H1 (cell line): ENCODE data around the gene CXCL1. TPM values are rescaled to one million over a fixed set of nuclear protein-coding genes. Genes with fewer than 3 reads are reported as not detected.

Source experiments
- CTCF ChIA-PET: fragments of 300-600 bp; sonication (Branson Sonifier 250); formaldehyde crosslinking; loops from one replicate; lab custom pipeline; 2021; ENCODE audit not compliant: partially characterized antibody; lab: Charles Lee
- POLR2A ChIA-PET: fragments of 300-600 bp; sonication (Branson Sonifier 250); formaldehyde crosslinking; loops from one replicate; lab custom pipeline; 2021; ENCODE audit warnings: inconsistent platforms; ENCODE audit not compliant: partially characterized antibody; lab: Charles Lee
- DNase-seq, 2 experiments: peaks; one replicate each; pipeline versions ENCODE4 v3.0.0 to v3.0.0-alpha.2; 2010 to 2022; ENCODE audit warnings: low spot score in 2 of 2, low read depth in 1 of 2, mixed read lengths in 1 of 2
- FAIRE-seq: peaks from 2 replicates; lab custom pipeline; 2011; peaks lifted over from hg19 to GRCh38; lab: Jason Lieb, UNC
- H2AFZ ChIP-seq: 2 replicates; pipeline ENCODE4 v1.8.1; 2012; ENCODE audit warnings: low read length, inconsistent platforms
- H2AK5ac ChIP-seq: 2 replicates; pipeline ENCODE4 v1.6.1; 2013; ENCODE audit warnings: low read depth, low read length
- H2BK120ac ChIP-seq: replicated peaks from 2 replicates; pipeline ENCODE3; 2013; ENCODE audit warnings: low read depth, low read length, inconsistent platforms
- H2BK12ac ChIP-seq: 2 replicates; pipeline ENCODE4 v1.6.1; 2013; ENCODE audit warnings: low read depth, low read length
- H2BK15ac ChIP-seq: 2 replicates; pipeline ENCODE4 v1.6.1; 2013; ENCODE audit warnings: low read length
- H2BK20ac ChIP-seq: 2 replicates; pipeline ENCODE4 v1.6.1; 2013; ENCODE audit warnings: low read length
- H2BK5ac ChIP-seq: 2 replicates; pipeline ENCODE4 v1.6.1; 2013; ENCODE audit warnings: low read depth, low read length
- H3K14ac ChIP-seq: 2 replicates; pipeline ENCODE4 v1.6.1; 2013; ENCODE audit warnings: inconsistent platforms; ENCODE audit not compliant: insufficient read length
- H3K18ac ChIP-seq: 2 replicates; pipeline ENCODE4 v1.6.1; 2013; ENCODE audit warnings: low read length; ENCODE audit errors: extremely low read depth
- H3K23ac ChIP-seq: 2 replicates; pipeline ENCODE4 v1.6.1; 2013; ENCODE audit warnings: inconsistent platforms; ENCODE audit not compliant: insufficient read length
- H3K23me2 ChIP-seq: 2 replicates; pipeline ENCODE4 v1.6.1; 2013; ENCODE audit warnings: low read depth, low read length
- H3K27ac ChIP-seq: 2 replicates; pipeline ENCODE4 v1.6.1; 2011; ENCODE audit warnings: low read depth, low read length, inconsistent platforms
- H3K27me3 ChIP-seq, 4 experiments: replicated peaks in 1 of 4; 1 replicate in 1 of 4; 2 replicates in 3 of 4; pipeline versions ENCODE4 v1.6.1 to v1.8.1; 2011 to 2013; ENCODE audit warnings: low read length in 3 of 4, mild to moderate bottlenecking in 3 of 4, inconsistent platforms in 2 of 4, mixed read lengths in 2 of 4, moderate library complexity in 1 of 4; ENCODE audit not compliant: control insufficient read depth in 3 of 4, insufficient read depth in 3 of 4; ENCODE audit errors: extremely low read depth in 1 of 4
- H3K36me3 ChIP-seq, 4 experiments: 2 replicates each; pipeline versions ENCODE4 v1.6.1 to v1.8.1; 2011 to 2013; ENCODE audit warnings: mild to moderate bottlenecking in 4 of 4, low read length in 3 of 4, moderate library complexity in 2 of 4, control low read depth in 1 of 4, inconsistent platforms in 1 of 4; ENCODE audit not compliant: insufficient read depth in 4 of 4, control insufficient read depth in 2 of 4
- H3K4ac ChIP-seq: replicated peaks from 2 replicates; pipeline ENCODE3; 2013; ENCODE audit warnings: low read length, low read depth, mixed read lengths, inconsistent platforms; ENCODE audit not compliant: insufficient read length
- H3K4me1 ChIP-seq, 4 experiments: replicated peaks in 1 of 4; 1 replicate in 1 of 4; 2 replicates in 3 of 4; pipeline versions ENCODE4 v1.6.1 to v1.8.1; 2011 to 2013; ENCODE audit warnings: low read length in 3 of 4, inconsistent platforms in 2 of 4, mixed read lengths in 1 of 4; ENCODE audit not compliant: insufficient read depth in 4 of 4, control insufficient read depth in 3 of 4
- H3K4me2 ChIP-seq, 2 experiments: 2 replicates each; pipeline versions ENCODE4 v1.6.1 to v1.8.1; 2011 to 2013; ENCODE audit warnings: low read depth in 2 of 2, low read length in 2 of 2, control low read depth in 1 of 2, inconsistent platforms in 1 of 2, mild to moderate bottlenecking in 1 of 2; ENCODE audit not compliant: insufficient read depth in 1 of 2
- H3K4me3 ChIP-seq, 4 experiments: fragments of 200-600, 300-600 bp in 1 of 4; sonication (generic), shearing (Covaris generic), sonication (Bioruptor Twin) in 1 of 4; 2 replicates each; pipeline versions ENCODE4 v1.5.1 to v1.8.1; 2011 to 2016; ENCODE audit warnings: low read length in 4 of 4, low read depth in 3 of 4, control low read depth in 2 of 4, inconsistent platforms in 2 of 4, mild to moderate bottlenecking in 2 of 4, mixed read lengths in 1 of 4, moderate library complexity in 1 of 4; ENCODE audit not compliant: insufficient read depth in 2 of 4; ENCODE audit errors: extremely low read depth in 1 of 4
- H3K56ac ChIP-seq: replicated peaks from 2 replicates; pipeline ENCODE3; 2013; ENCODE audit warnings: low read depth, mild to moderate bottlenecking, mixed read lengths, low read length, inconsistent platforms; ENCODE audit not compliant: insufficient read length
- H3K79me1 ChIP-seq: 2 replicates; pipeline ENCODE4 v1.6.1; 2013; ENCODE audit warnings: low read depth, low read length, control low read depth
- H3K79me2 ChIP-seq, 2 experiments: 2 replicates each; pipeline versions ENCODE4 v1.6.1 to v1.8.1; 2012 to 2013; ENCODE audit warnings: low read length in 2 of 2, mild to moderate bottlenecking in 2 of 2, inconsistent platforms in 1 of 2; ENCODE audit not compliant: insufficient read depth in 2 of 2, control insufficient read depth in 1 of 2
- H3K9ac ChIP-seq, 4 experiments: replicated peaks in 1 of 4; 1 replicate in 1 of 4; 2 replicates in 3 of 4; pipeline versions ENCODE4 v1.6.1 to v1.8.1; 2011 to 2013; ENCODE audit warnings: low read depth in 3 of 4, low read length in 3 of 4, control low read depth in 2 of 4, mild to moderate bottlenecking in 2 of 4, moderate library complexity in 2 of 4, inconsistent platforms in 1 of 4; ENCODE audit errors: extremely low read depth in 1 of 4
- H3K9me3 ChIP-seq, 2 experiments: 2 replicates each; pipeline versions ENCODE4 v1.6.1 to v1.8.1; 2012 to 2013; ENCODE audit warnings: mild to moderate bottlenecking in 2 of 2, moderate library complexity in 2 of 2, control low read depth in 1 of 2, inconsistent platforms in 1 of 2, low read depth in 1 of 2, low read length in 1 of 2, mixed read lengths in 1 of 2; ENCODE audit not compliant: insufficient read depth in 2 of 2
- H4K20me1 ChIP-seq, 2 experiments: replicated peaks in 1 of 2; 2 replicates each; pipeline versions ENCODE3 to v1.8.1; 2011 to 2013; ENCODE audit warnings: inconsistent platforms in 2 of 2, low read length in 2 of 2, mild to moderate bottlenecking in 1 of 2; ENCODE audit not compliant: insufficient read depth in 2 of 2, control insufficient read depth in 1 of 2
- H4K5ac ChIP-seq: 2 replicates; pipeline ENCODE4 v1.6.1; 2013; ENCODE audit warnings: low read length, low read depth, mixed read lengths, inconsistent platforms; ENCODE audit not compliant: insufficient read length
- H4K8ac ChIP-seq: 2 replicates; pipeline ENCODE4 v1.8.0; 2013; ENCODE audit warnings: mild to moderate bottlenecking, moderate library complexity, low read length, inconsistent platforms; ENCODE audit not compliant: insufficient read depth; ENCODE audit errors: extremely low read depth
- H4K91ac ChIP-seq: replicated peaks from 2 replicates; pipeline ENCODE3; 2013; ENCODE audit warnings: low read length, mixed read lengths, inconsistent platforms; ENCODE audit not compliant: insufficient read length
- EP300 ChIP-seq, 2 experiments: IDR thresholded peaks; 1 replicate in 1 of 2; 2 replicates in 1 of 2; pipeline ENCODE4 v1.6.1; 2011 to 2012; ENCODE audit warnings: low read depth in 2 of 2, low read length in 2 of 2, mild to moderate bottlenecking in 2 of 2, borderline replicate concordance in 1 of 2, inconsistent platforms in 1 of 2, moderate library complexity in 1 of 2
- HDAC6 ChIP-seq: IDR thresholded peaks from one replicate; pipeline ENCODE4 v1.7.1; 2012; ENCODE audit warnings: low read depth, mild to moderate bottlenecking, inconsistent platforms, low read length, moderate library complexity
- JUN ChIP-seq: IDR thresholded peaks from 2 replicates; pipeline ENCODE4 v1.6.1; 2011; ENCODE audit warnings: low read depth, mild to moderate bottlenecking, improper control_type of control experiment, low read length
- WGBS, 2 experiments: shearing (Covaris generic) in 1 of 2; methylation state at CpG; one replicate each; pipeline versions ENCODE4 v1.1.6 to v1.1.7; 2013 to 2015; ENCODE audit warnings: low lambda C conversion rate in 2 of 2, mixed read lengths in 2 of 2, inconsistent platforms in 1 of 2, low coverage in 1 of 2, missing lambda C conversion rate in 1 of 2; ENCODE audit not compliant: insufficient replicate concordance in 2 of 2, insufficient coverage in 1 of 2, insufficient read length in 1 of 2; ENCODE audit errors: extremely low coverage in 1 of 2, missing lambda C conversion rate in 1 of 2; 5-methylcytosine and 5-hydroxymethylcytosine counted together
- polyA plus RNA-seq, 7 experiments: library from polyadenylated mRNA; depleted of rRNA in 3 of 7; stranded (reverse) in 5 of 7; unstranded in 2 of 7; fragments of >200 nt in 5 of 7; fragments of 200-250 nt in 2 of 7; gene quantifications; 1 replicate in 5 of 7; 2 replicates in 1 of 7; 4 replicates in 1 of 7; pipeline versions ENCODE4 v1.2.1 to v1.2.3, GENCODE V29; 2011 to 2013; ENCODE audit warnings: missing spikeins in 2 of 7, mixed read lengths in 2 of 7
- total RNA-seq: library from RNA; stranded (reverse); fragmentation: NEBNext Ultra II Directional; extraction: Animal tissue kit (Norgen Biotek cat#: 25700); gene quantifications from 2 replicates; pipeline ENCODE4 v1.2.1, GENCODE V29; 2021

The CXCL1 gene
- total and polyA plus RNA-seq, 2 of the 8 experiments (the other 6 are each of a cell fraction or from before 2014, with no cell fraction given), result 0.77 to 0.80 TPM

- no peak for DNase-seq
- Histone ChIP-seq H2BK20ac (no peak overlapping the region), H2AFZ (no peak overlapping the region), H3K4ac (no peak overlapping the region), H3K9me3 (no peaks in the 10 kb centered on the region), H3K9ac (no peak overlapping the region), H3K27ac (no peak overlapping the region), H2BK5ac (no peak overlapping the region), H3K56ac (no peak overlapping the region), H4K8ac (no peak overlapping the region), H4K91ac (no peak overlapping the region), H3K4me1 (no peaks in the 10 kb centered on the region), H4K5ac (no peak overlapping the region), H3K79me2 (no peaks in the 10 kb centered on the region), H2BK15ac (no peak overlapping the region), H3K23me2 (no peaks in the 10 kb centered on the region), H2AK5ac (no peak overlapping the region), H3K36me3 (no peaks in the 10 kb centered on the region), H3K27me3 (no peaks in the 10 kb centered on the region), H3K18ac (no peak overlapping the region), H3K23ac (no peak overlapping the region), H2BK12ac (no peak overlapping the region), H3K14ac (no peak overlapping the region), H2BK120ac (no peak overlapping the region), H3K4me2 (no peak overlapping the region), H4K20me1 (no peaks in the 10 kb centered on the region)
- FAIRE-seq, result no peak
- CTCF ChIA-PET, result interaction anchor here (1.0 to 2.2 kb wide), 3 partner anchors 10 to 549 kb away, joined by 3 to 7 read pairs (median 5); no protein-coding TSS in a partner anchor
- 85% methylated on average over 3 of the region's 3 CpGs; no CpG with 5 or more reads in 1 of the 2 experiments for WGBS, 2 experiments
- POLR2A ChIA-PET, result no interaction called here
- TF ChIP-seq HDAC6 (no peak), JUN (no peak), EP300 (IDR thresholded peaks at IDR 0.05; ENCODE audit: borderline replicate concordance in 1 of 2, low read depth in 2 of 2, low read length in 2 of 2) (no peak)
- TF ChIP-seq, all 59 proteins: peak for 0
- Histone ChIP-seq H3K4me3 (no peak overlapping the region), H3K79me1 (no peaks in the 10 kb centered on the region)
These were observed 8.3 kb upstream of the CXCL1 start for GRCh38 chr4:73860917-73861316.
